ENCODE data around the gene ADAP1.

Gene ADAP1

DNA sequence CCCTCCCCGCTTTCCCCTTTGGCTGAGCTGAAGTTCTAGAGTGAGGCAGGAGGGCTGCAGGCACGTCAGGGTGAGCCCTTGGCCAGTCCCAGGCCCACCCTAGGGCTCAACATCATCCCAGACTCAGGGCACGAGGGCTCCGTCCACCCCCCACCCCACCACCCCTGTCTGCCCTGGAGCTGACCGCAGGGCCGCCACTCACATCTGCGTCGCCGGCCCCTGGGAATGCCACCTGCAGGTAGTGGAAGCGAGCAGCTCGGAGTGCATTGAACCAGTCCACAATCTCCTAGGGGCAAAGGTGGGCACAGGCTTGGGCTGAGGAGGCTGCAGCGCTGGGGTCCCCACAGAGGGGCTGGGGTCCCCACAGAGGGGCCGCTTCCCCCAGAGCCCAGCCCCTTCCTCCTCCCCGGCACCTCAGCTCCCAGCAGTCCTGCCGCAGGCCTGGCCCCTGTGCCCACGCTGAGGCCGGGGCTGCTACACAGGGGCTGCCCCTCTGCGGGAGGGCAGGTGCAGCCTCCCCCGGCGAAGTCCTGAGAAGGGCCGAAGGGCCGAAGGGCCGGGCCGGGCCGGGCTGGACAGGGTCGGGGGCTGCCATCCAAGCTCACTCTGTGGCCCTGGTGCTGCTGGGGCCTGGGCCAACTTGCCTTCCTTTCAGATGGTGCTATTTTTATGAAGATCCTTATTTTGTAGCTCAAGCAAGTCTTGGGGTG lies 54.0 kb downstream of the ADAP1 start:
- no peak for TF ChIP-seq EZH2 (IDR thresholded peaks at IDR 0.05; ENCODE audit: borderline replicate concordance, low read length)
- TF ChIP-seq CTCF (IDR thresholded peaks at IDR 0.05; ENCODE audit: low read length), result no peak
- Histone ChIP-seq H4K20me1 (ENCODE audit: insufficient read depth, low read length) (no peaks in the 10 kb centered on the region), H3K4me1 (ENCODE audit: insufficient read depth, low read length, severe bottlenecking) (no peaks in the 10 kb centered on the region), H3F3A (ENCODE audit: insufficient read depth, low read length) (no peaks in the 10 kb centered on the region), H3K9me2 (ENCODE audit: low read depth, low read length) (no peaks in the 10 kb centered on the region), H3K36me3 (ENCODE audit: insufficient read depth, low read length) (peaks cover 17% of the 10 kb centered on the region), H2AFZ (ENCODE audit: low read length) (no peak overlapping the region), H3K4me2 (ENCODE audit: low read length) (no peak overlapping the region), H3K79me2 (ENCODE audit: insufficient read depth, low read length) (no peaks in the 10 kb centered on the region), H3K27me3 (ENCODE audit: insufficient read depth, low read length) (0 out of 2 replicates have a peak, but pooled peaks cover 6% of the 10 kb centered on the region), H3K9me3 (ENCODE audit: low read length) (no peaks in the 10 kb centered on the region), H3K4me3 (ENCODE audit: low read depth, low read length, poor library complexity, severe bottlenecking) (no peak overlapping the region), H3K27ac (ENCODE audit: low read depth, low read length, poor library complexity, severe bottlenecking) (no peak overlapping the region), H3K9ac (ENCODE audit: low read length) (no peak overlapping the region)

DNA sequence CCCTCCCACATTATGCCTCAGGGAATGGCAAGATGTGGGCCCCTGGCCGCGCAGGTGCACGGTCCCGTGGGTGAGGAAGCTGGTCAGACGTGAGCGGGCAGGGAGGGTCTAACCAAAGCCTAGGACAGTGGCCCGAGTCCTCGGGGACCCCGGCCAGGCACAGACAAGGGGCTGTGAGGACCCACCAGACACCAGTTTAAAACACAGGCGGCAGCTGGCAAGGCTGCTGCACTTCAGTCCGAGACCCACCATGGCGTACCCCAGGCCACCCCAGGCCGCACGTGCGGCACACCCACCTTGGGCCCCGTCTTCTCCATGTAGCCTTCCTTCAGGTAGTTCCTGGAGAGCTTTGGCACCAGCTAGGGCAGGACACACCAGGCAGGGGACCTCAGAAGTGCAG lies 54.7 kb downstream of the ADAP1 start:
- TF ChIP-seq EZH2 (IDR thresholded peaks at IDR 0.05; ENCODE audit: borderline replicate concordance, low read length) (no peak), CTCF (IDR thresholded peaks at IDR 0.05; ENCODE audit: low read length) (no peak)
- Histone ChIP-seq H4K20me1 (ENCODE audit: insufficient read depth, low read length) (no peaks in the 10 kb centered on the region), H3K4me3 (ENCODE audit: low read depth, low read length, poor library complexity, severe bottlenecking) (no peak overlapping the region)

DNA sequence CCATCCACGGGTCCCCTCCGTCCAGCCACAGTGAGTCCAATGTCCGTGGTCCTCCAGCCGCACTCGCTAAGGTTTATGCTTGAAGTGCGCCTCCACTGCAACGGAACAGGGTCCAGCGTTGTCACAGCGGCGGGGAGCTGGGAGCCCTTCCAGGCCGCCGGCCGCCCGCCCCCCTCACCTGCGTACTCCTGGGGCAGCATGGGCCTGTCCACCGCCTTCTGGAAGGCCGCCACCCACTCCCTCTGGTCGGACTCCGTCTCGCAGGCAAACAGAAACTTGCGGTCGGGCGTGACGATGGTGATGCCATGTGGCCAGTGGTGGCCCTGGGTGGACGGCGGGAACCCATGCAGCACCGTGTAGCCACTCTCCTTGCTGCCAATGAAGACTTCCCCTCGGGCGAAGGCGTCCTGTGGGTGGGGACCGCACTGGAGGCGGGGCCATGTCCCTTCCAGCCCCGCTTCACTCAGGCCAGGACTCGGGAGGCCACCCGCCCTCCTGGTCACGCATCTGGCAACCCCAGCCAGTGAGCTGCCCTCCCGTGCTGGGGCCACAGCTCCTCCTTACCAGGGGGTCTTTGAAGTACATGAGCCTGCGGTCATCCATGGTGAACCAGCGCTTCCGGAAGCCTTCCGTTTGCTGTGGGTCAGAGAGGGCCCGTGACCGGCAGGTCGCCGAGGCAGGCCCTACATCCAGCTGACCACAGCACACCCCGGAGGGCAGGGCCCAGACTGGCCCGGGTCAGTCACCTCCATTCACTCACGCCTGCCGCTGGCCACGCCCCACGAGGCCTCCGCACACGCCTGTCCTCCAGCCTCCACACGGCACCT lies 55.4 kb downstream of the ADAP1 start:
- Histone ChIP-seq H3K9me2 (ENCODE audit: low read depth, low read length) (no peaks in the 10 kb centered on the region), H3K27me3 (ENCODE audit: insufficient read depth, low read length) (0 out of 2 replicates have a peak, but pooled peaks cover 6% of the 10 kb centered on the region), H2AFZ (ENCODE audit: low read length) (no peak overlapping the region), H3K27ac (ENCODE audit: low read depth, low read length, poor library complexity, severe bottlenecking) (no peak overlapping the region), H3K79me2 (ENCODE audit: insufficient read depth, low read length) (no peaks in the 10 kb centered on the region), H3K4me3 (ENCODE audit: low read depth, low read length, poor library complexity, severe bottlenecking) (no peak overlapping the region), H4K20me1 (ENCODE audit: insufficient read depth, low read length) (no peaks in the 10 kb centered on the region), H3K9ac (ENCODE audit: low read length) (no peak overlapping the region), H3K4me1 (ENCODE audit: insufficient read depth, low read length, severe bottlenecking) (no peaks in the 10 kb centered on the region), H3K4me2 (ENCODE audit: low read length) (no peak overlapping the region), H3K9me3 (ENCODE audit: low read length) (no peaks in the 10 kb centered on the region), H3F3A (ENCODE audit: insufficient read depth, low read length) (no peaks in the 10 kb centered on the region), H3K36me3 (ENCODE audit: insufficient read depth, low read length) (peaks cover 29% of the 10 kb centered on the region)
- no peak for TF ChIP-seq EZH2 (IDR thresholded peaks at IDR 0.05; ENCODE audit: borderline replicate concordance, low read length)
- TF ChIP-seq CTCF (IDR thresholded peaks at IDR 0.05; ENCODE audit: low read length), result no peak

More for the DNA sequence above, 54.7 kb downstream of the ADAP1 start:
- Histone ChIP-seq H2AFZ (ENCODE audit: low read length) (no peak overlapping the region), H3K9me2 (ENCODE audit: low read depth, low read length) (no peaks in the 10 kb centered on the region), H3K4me1 (ENCODE audit: insufficient read depth, low read length, severe bottlenecking) (no peaks in the 10 kb centered on the region), H3K27ac (ENCODE audit: low read depth, low read length, poor library complexity, severe bottlenecking) (no peak overlapping the region), H3K36me3 (ENCODE audit: insufficient read depth, low read length) (peaks cover 24% of the 10 kb centered on the region), H3F3A (ENCODE audit: insufficient read depth, low read length) (no peaks in the 10 kb centered on the region), H3K9me3 (ENCODE audit: low read length) (no peaks in the 10 kb centered on the region), H3K27me3 (ENCODE audit: insufficient read depth, low read length) (0 out of 2 replicates have a peak, but pooled peaks cover 6% of the 10 kb centered on the region), H3K4me2 (ENCODE audit: low read length) (no peak overlapping the region), H3K79me2 (ENCODE audit: insufficient read depth, low read length) (no peaks in the 10 kb centered on the region), H3K9ac (ENCODE audit: low read length) (no peak overlapping the region)
